Heart left ventricle (tissue), 13 donors: ENCODE results near the gene STK33.

ENCODE experiments used
- POLR2A ChIP-seq, 2 donors: fragments of 450-650 bp; IDR thresholded peaks; one replicate each; pipeline ENCODE4 v1.6.1; 2017; ENCODE audit warnings: antibody characterized with exemption in 2 of 2, mild to moderate bottlenecking in 2 of 2, moderate library complexity in 2 of 2
- TF ChIP-seq, protein P1 (sequence below), 12 donors: fragments of 200-600 bp; sonication (generic) in 4 of 12; IDR thresholded peaks; one replicate each; pipeline versions ENCODE4 v1.5.0 to v1.8.0; 2018 to 2022; ENCODE audit warnings: antibody characterized with exemption in 12 of 12, mild to moderate bottlenecking in 5 of 12
- donor health status: ischemic (EF 13 %, LVEDD 7.1; RV severe dilation, severe dysfunction).
- donor health status: DM: no; HTN: yes; CAD: no.
- donor health status: DM: no; HTN: no; CAD: no.
- donor health status: ischemic (EF 25% LVEDD 6.9; RV normal size, moderate dysfunction).
- donor health status: ischemic (EF 25% LVEDD 5.7; RV mildly dilated, moderate dysfunction).
- donor health status: ischemic (EF 35%, LVEDD 5.7; RV mildly dilated, moderate dysfunction).
- donor health status: nonischemic (EF 11% LVEDD 7.7; RV severe dilation, severe dysfunction).
- donor health status: DM: yes; HTN: yes; CAD: no.
- donor health status: PGD.
- donor health status: ischemic (EF 29% LVEDD 5.4; RV normal size, mild dysfunction).
- donor health status: nonischemic (EF 23%, LVEDD 6.1; RV moderate dilation, normal function).

DNA sequence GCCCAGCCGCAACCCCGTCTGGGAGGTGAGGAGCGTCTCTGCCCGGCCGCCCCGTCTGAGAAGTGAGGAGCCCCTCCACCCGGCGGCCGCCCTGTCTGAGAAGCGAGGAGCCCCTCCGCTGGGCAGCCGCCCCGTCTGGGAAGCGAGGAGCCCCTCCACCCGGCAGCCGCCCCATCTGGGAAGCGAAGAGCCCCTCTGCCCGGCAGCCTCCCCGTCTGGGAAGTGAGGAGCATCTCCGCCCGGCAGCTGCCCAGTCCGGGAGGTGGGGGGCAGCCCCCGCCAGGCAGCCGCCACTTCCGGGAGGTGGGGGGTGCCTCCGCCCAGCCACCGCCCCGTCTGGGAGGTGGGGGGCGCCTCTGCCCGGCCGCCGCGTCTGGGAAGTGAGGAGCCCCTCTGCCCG lies 70.6 kb downstream of the STK33 start:
- no peak for TF ChIP-seq POLR2A (IDR thresholded peaks at IDR 0.05)
- TF ChIP-seq, protein P1, sequence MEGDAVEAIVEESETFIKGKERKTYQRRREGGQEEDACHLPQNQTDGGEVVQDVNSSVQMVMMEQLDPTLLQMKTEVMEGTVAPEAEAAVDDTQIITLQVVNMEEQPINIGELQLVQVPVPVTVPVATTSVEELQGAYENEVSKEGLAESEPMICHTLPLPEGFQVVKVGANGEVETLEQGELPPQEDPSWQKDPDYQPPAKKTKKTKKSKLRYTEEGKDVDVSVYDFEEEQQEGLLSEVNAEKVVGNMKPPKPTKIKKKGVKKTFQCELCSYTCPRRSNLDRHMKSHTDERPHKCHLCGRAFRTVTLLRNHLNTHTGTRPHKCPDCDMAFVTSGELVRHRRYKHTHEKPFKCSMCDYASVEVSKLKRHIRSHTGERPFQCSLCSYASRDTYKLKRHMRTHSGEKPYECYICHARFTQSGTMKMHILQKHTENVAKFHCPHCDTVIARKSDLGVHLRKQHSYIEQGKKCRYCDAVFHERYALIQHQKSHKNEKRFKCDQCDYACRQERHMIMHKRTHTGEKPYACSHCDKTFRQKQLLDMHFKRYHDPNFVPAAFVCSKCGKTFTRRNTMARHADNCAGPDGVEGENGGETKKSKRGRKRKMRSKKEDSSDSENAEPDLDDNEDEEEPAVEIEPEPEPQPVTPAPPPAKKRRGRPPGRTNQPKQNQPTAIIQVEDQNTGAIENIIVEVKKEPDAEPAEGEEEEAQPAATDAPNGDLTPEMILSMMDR (IDR thresholded peaks at IDR 0.05): no peak
